H1 (cell line): ENCODE data around the gene TMPRSS15. TPM values are rescaled to one million over a fixed set of nuclear protein-coding genes. Genes with fewer than 3 reads are reported as not detected.

ENCODE experiments used
- CTCF ChIA-PET: fragments of 300-600 bp; sonication (Branson Sonifier 250); formaldehyde crosslinking; loops from one replicate; lab custom pipeline; 2021; ENCODE audit not compliant: partially characterized antibody; lab: Charles Lee
- POLR2A ChIA-PET: fragments of 300-600 bp; sonication (Branson Sonifier 250); formaldehyde crosslinking; loops from one replicate; lab custom pipeline; 2021; ENCODE audit warnings: inconsistent platforms; ENCODE audit not compliant: partially characterized antibody; lab: Charles Lee
- DNase-seq, 2 experiments: peaks; one replicate each; pipeline versions ENCODE4 v3.0.0 to v3.0.0-alpha.2; 2010 to 2022; ENCODE audit warnings: low spot score in 2 of 2, low read depth in 1 of 2, mixed read lengths in 1 of 2
- FAIRE-seq: peaks from 2 replicates; lab custom pipeline; 2011; peaks lifted over from hg19 to GRCh38; lab: Jason Lieb, UNC
- H2AFZ ChIP-seq: 2 replicates; pipeline ENCODE4 v1.8.1; 2012; ENCODE audit warnings: low read length, inconsistent platforms
- H2AK5ac ChIP-seq: 2 replicates; pipeline ENCODE4 v1.6.1; 2013; ENCODE audit warnings: low read depth, low read length
- H2BK120ac ChIP-seq: replicated peaks from 2 replicates; pipeline ENCODE3; 2013; ENCODE audit warnings: low read depth, low read length, inconsistent platforms
- H2BK12ac ChIP-seq: 2 replicates; pipeline ENCODE4 v1.6.1; 2013; ENCODE audit warnings: low read depth, low read length
- H2BK15ac ChIP-seq: 2 replicates; pipeline ENCODE4 v1.6.1; 2013; ENCODE audit warnings: low read length
- H2BK20ac ChIP-seq: 2 replicates; pipeline ENCODE4 v1.6.1; 2013; ENCODE audit warnings: low read length
- H2BK5ac ChIP-seq: 2 replicates; pipeline ENCODE4 v1.6.1; 2013; ENCODE audit warnings: low read depth, low read length
- H3K14ac ChIP-seq: 2 replicates; pipeline ENCODE4 v1.6.1; 2013; ENCODE audit warnings: inconsistent platforms; ENCODE audit not compliant: insufficient read length
- H3K18ac ChIP-seq: 2 replicates; pipeline ENCODE4 v1.6.1; 2013; ENCODE audit warnings: low read length; ENCODE audit errors: extremely low read depth
- H3K23ac ChIP-seq: 2 replicates; pipeline ENCODE4 v1.6.1; 2013; ENCODE audit warnings: inconsistent platforms; ENCODE audit not compliant: insufficient read length
- H3K23me2 ChIP-seq: 2 replicates; pipeline ENCODE4 v1.6.1; 2013; ENCODE audit warnings: low read depth, low read length
- H3K27ac ChIP-seq: 2 replicates; pipeline ENCODE4 v1.6.1; 2011; ENCODE audit warnings: low read depth, low read length, inconsistent platforms
- H3K27me3 ChIP-seq, 4 experiments: replicated peaks in 1 of 4; 1 replicate in 1 of 4; 2 replicates in 3 of 4; pipeline versions ENCODE4 v1.6.1 to v1.8.1; 2011 to 2013; ENCODE audit warnings: low read length in 3 of 4, mild to moderate bottlenecking in 3 of 4, inconsistent platforms in 2 of 4, mixed read lengths in 2 of 4, moderate library complexity in 1 of 4; ENCODE audit not compliant: control insufficient read depth in 3 of 4, insufficient read depth in 3 of 4; ENCODE audit errors: extremely low read depth in 1 of 4
- H3K36me3 ChIP-seq, 4 experiments: 2 replicates each; pipeline versions ENCODE4 v1.6.1 to v1.8.1; 2011 to 2013; ENCODE audit warnings: mild to moderate bottlenecking in 4 of 4, low read length in 3 of 4, moderate library complexity in 2 of 4, control low read depth in 1 of 4, inconsistent platforms in 1 of 4; ENCODE audit not compliant: insufficient read depth in 4 of 4, control insufficient read depth in 2 of 4
- H3K4ac ChIP-seq: replicated peaks from 2 replicates; pipeline ENCODE3; 2013; ENCODE audit warnings: low read length, low read depth, mixed read lengths, inconsistent platforms; ENCODE audit not compliant: insufficient read length
- H3K4me1 ChIP-seq, 4 experiments: replicated peaks in 1 of 4; 1 replicate in 1 of 4; 2 replicates in 3 of 4; pipeline versions ENCODE4 v1.6.1 to v1.8.1; 2011 to 2013; ENCODE audit warnings: low read length in 3 of 4, inconsistent platforms in 2 of 4, mixed read lengths in 1 of 4; ENCODE audit not compliant: insufficient read depth in 4 of 4, control insufficient read depth in 3 of 4
- H3K4me2 ChIP-seq, 2 experiments: 2 replicates each; pipeline versions ENCODE4 v1.6.1 to v1.8.1; 2011 to 2013; ENCODE audit warnings: low read depth in 2 of 2, low read length in 2 of 2, control low read depth in 1 of 2, inconsistent platforms in 1 of 2, mild to moderate bottlenecking in 1 of 2; ENCODE audit not compliant: insufficient read depth in 1 of 2
- H3K4me3 ChIP-seq, 4 experiments: fragments of 200-600, 300-600 bp in 1 of 4; sonication (generic), shearing (Covaris generic), sonication (Bioruptor Twin) in 1 of 4; 2 replicates each; pipeline versions ENCODE4 v1.5.1 to v1.8.1; 2011 to 2016; ENCODE audit warnings: low read length in 4 of 4, low read depth in 3 of 4, control low read depth in 2 of 4, inconsistent platforms in 2 of 4, mild to moderate bottlenecking in 2 of 4, mixed read lengths in 1 of 4, moderate library complexity in 1 of 4; ENCODE audit not compliant: insufficient read depth in 2 of 4; ENCODE audit errors: extremely low read depth in 1 of 4
- H3K56ac ChIP-seq: replicated peaks from 2 replicates; pipeline ENCODE3; 2013; ENCODE audit warnings: low read depth, mild to moderate bottlenecking, mixed read lengths, low read length, inconsistent platforms; ENCODE audit not compliant: insufficient read length
- H3K79me1 ChIP-seq: 2 replicates; pipeline ENCODE4 v1.6.1; 2013; ENCODE audit warnings: low read depth, low read length, control low read depth
- H3K79me2 ChIP-seq, 2 experiments: 2 replicates each; pipeline versions ENCODE4 v1.6.1 to v1.8.1; 2012 to 2013; ENCODE audit warnings: low read length in 2 of 2, mild to moderate bottlenecking in 2 of 2, inconsistent platforms in 1 of 2; ENCODE audit not compliant: insufficient read depth in 2 of 2, control insufficient read depth in 1 of 2
- H3K9ac ChIP-seq, 4 experiments: replicated peaks in 1 of 4; 1 replicate in 1 of 4; 2 replicates in 3 of 4; pipeline versions ENCODE4 v1.6.1 to v1.8.1; 2011 to 2013; ENCODE audit warnings: low read depth in 3 of 4, low read length in 3 of 4, control low read depth in 2 of 4, mild to moderate bottlenecking in 2 of 4, moderate library complexity in 2 of 4, inconsistent platforms in 1 of 4; ENCODE audit errors: extremely low read depth in 1 of 4
- H3K9me3 ChIP-seq, 2 experiments: 2 replicates each; pipeline versions ENCODE4 v1.6.1 to v1.8.1; 2012 to 2013; ENCODE audit warnings: mild to moderate bottlenecking in 2 of 2, moderate library complexity in 2 of 2, control low read depth in 1 of 2, inconsistent platforms in 1 of 2, low read depth in 1 of 2, low read length in 1 of 2, mixed read lengths in 1 of 2; ENCODE audit not compliant: insufficient read depth in 2 of 2
- H4K20me1 ChIP-seq, 2 experiments: replicated peaks in 1 of 2; 2 replicates each; pipeline versions ENCODE3 to v1.8.1; 2011 to 2013; ENCODE audit warnings: inconsistent platforms in 2 of 2, low read length in 2 of 2, mild to moderate bottlenecking in 1 of 2; ENCODE audit not compliant: insufficient read depth in 2 of 2, control insufficient read depth in 1 of 2
- H4K5ac ChIP-seq: 2 replicates; pipeline ENCODE4 v1.6.1; 2013; ENCODE audit warnings: low read length, low read depth, mixed read lengths, inconsistent platforms; ENCODE audit not compliant: insufficient read length
- H4K8ac ChIP-seq: 2 replicates; pipeline ENCODE4 v1.8.0; 2013; ENCODE audit warnings: mild to moderate bottlenecking, moderate library complexity, low read length, inconsistent platforms; ENCODE audit not compliant: insufficient read depth; ENCODE audit errors: extremely low read depth
- H4K91ac ChIP-seq: replicated peaks from 2 replicates; pipeline ENCODE3; 2013; ENCODE audit warnings: low read length, mixed read lengths, inconsistent platforms; ENCODE audit not compliant: insufficient read length
- CHD1 ChIP-seq: IDR thresholded peaks from 2 replicates; pipeline ENCODE4 v1.6.1; 2012; ENCODE audit warnings: low read depth, low read length, improper control_type of control experiment
- EGR1 ChIP-seq: IDR thresholded peaks from 2 replicates; pipeline ENCODE4 v1.6.1; 2011; ENCODE audit warnings: low read depth, low read length, borderline replicate concordance
- EP300 ChIP-seq, 2 experiments: IDR thresholded peaks; 1 replicate in 1 of 2; 2 replicates in 1 of 2; pipeline ENCODE4 v1.6.1; 2011 to 2012; ENCODE audit warnings: low read depth in 2 of 2, low read length in 2 of 2, mild to moderate bottlenecking in 2 of 2, borderline replicate concordance in 1 of 2, inconsistent platforms in 1 of 2, moderate library complexity in 1 of 2
- POLR2AphosphoS5 ChIP-seq: IDR thresholded peaks from 2 replicates; pipeline ENCODE4 v1.6.1; 2011; ENCODE audit warnings: low read depth, low read length
- SAP30 ChIP-seq: fragments of 300-600 bp; sonication (generic); IDR thresholded peaks from 2 replicates; pipeline ENCODE4 v1.7.1; 2012; ENCODE audit warnings: low read length, moderate library complexity, mild to moderate bottlenecking, inconsistent platforms; ENCODE audit not compliant: insufficient read depth, insufficient replicate concordance
- SP1 ChIP-seq: IDR thresholded peaks from 2 replicates; pipeline ENCODE4 v1.6.1; 2011; ENCODE audit warnings: low read depth, low read length
- TBP ChIP-seq: IDR thresholded peaks from 2 replicates; pipeline ENCODE4 v1.6.1; 2011; ENCODE audit warnings: low read depth, low read length, improper control_type of control experiment
- WGBS, 2 experiments: shearing (Covaris generic) in 1 of 2; methylation state at CpG; one replicate each; pipeline versions ENCODE4 v1.1.6 to v1.1.7; 2013 to 2015; ENCODE audit warnings: low lambda C conversion rate in 2 of 2, mixed read lengths in 2 of 2, inconsistent platforms in 1 of 2, low coverage in 1 of 2, missing lambda C conversion rate in 1 of 2; ENCODE audit not compliant: insufficient replicate concordance in 2 of 2, insufficient coverage in 1 of 2, insufficient read length in 1 of 2; ENCODE audit errors: extremely low coverage in 1 of 2, missing lambda C conversion rate in 1 of 2; 5-methylcytosine and 5-hydroxymethylcytosine counted together
- polyA plus RNA-seq, 7 experiments: library from polyadenylated mRNA; depleted of rRNA in 3 of 7; stranded (reverse) in 5 of 7; unstranded in 2 of 7; fragments of >200 nt in 5 of 7; fragments of 200-250 nt in 2 of 7; gene quantifications; 1 replicate in 5 of 7; 2 replicates in 1 of 7; 4 replicates in 1 of 7; pipeline versions ENCODE4 v1.2.1 to v1.2.3, GENCODE V29; 2011 to 2013; ENCODE audit warnings: missing spikeins in 2 of 7, mixed read lengths in 2 of 7
- total RNA-seq: library from RNA; stranded (reverse); fragmentation: NEBNext Ultra II Directional; extraction: Animal tissue kit (Norgen Biotek cat#: 25700); gene quantifications from 2 replicates; pipeline ENCODE4 v1.2.1, GENCODE V29; 2021
- TF ChIP-seq, protein P1 (sequence below): IDR thresholded peaks from 2 replicates; pipeline ENCODE4 v1.6.1; 2012; ENCODE audit warnings: inconsistent platforms

Gene TMPRSS15
- total and polyA plus RNA-seq, 2 of the 8 experiments (the other 6 are each of a cell fraction or from before 2014, with no cell fraction given): not detected

- FAIRE-seq (no peak), DNase-seq (no peak)
- Histone ChIP-seq H3K56ac (no peak overlapping the region), H3K23ac (no peak overlapping the region), H3K18ac (no peak overlapping the region), H2BK120ac (no peak overlapping the region), H3K79me2 (no peaks in the 10 kb centered on the region), H4K8ac (no peak overlapping the region), H3K79me1 (no peaks in the 10 kb centered on the region), H3K27me3 (no peaks in the 10 kb centered on the region), H3K4me3 (no peak overlapping the region), H3K4ac (no peak overlapping the region), H3K9ac (no peak overlapping the region), H2BK20ac (no peak overlapping the region), H3K27ac (no peak overlapping the region), H3K36me3 (no peaks in the 10 kb centered on the region), H2AFZ (no peak overlapping the region), H2BK12ac (no peak overlapping the region), H3K23me2 (no peaks in the 10 kb centered on the region), H2BK15ac (no peak overlapping the region), H2BK5ac (no peak overlapping the region), H4K91ac (no peak overlapping the region), H4K5ac (no peak overlapping the region), H4K20me1 (no peaks in the 10 kb centered on the region), H3K9me3 (no peaks in the 10 kb centered on the region), H3K4me2 (no peak overlapping the region), H3K4me1 (no peaks in the 10 kb centered on the region), H3K14ac (no peak overlapping the region), H2AK5ac (no peak overlapping the region)
- 84% methylated on average over 3 of the region's 3 CpGs; no CpG with 5 or more reads in 1 of the 2 experiments for WGBS, 2 experiments
- TF ChIP-seq POLR2AphosphoS5 (no peak), SP1 (no peak), SAP30 (no peak), EP300 (IDR thresholded peaks at IDR 0.05; ENCODE audit: borderline replicate concordance in 1 of 2, low read depth in 2 of 2, low read length in 2 of 2) (no peak), TBP (no peak), CHD1 (no peak), EGR1 (no peak)
- TF ChIP-seq, protein P1, sequence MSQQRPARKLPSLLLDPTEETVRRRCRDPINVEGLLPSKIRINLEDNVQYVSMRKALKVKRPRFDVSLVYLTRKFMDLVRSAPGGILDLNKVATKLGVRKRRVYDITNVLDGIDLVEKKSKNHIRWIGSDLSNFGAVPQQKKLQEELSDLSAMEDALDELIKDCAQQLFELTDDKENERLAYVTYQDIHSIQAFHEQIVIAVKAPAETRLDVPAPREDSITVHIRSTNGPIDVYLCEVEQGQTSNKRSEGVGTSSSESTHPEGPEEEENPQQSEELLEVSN: no peak
- CTCF ChIA-PET: interaction anchor here (1.2 kb wide), 1 partner anchor 22 kb away, joined by 3 read pairs; no protein-coding TSS in a partner anchor
- POLR2A ChIA-PET: no interaction called here
Observed at GRCh38 chr21:18275781-18276180, 127.8 kb downstream of the TMPRSS15 start.
